ENCODE results near the gene METTL27. TPM values are rescaled to one million over a fixed set of nuclear protein-coding genes. Genes with fewer than 3 reads are reported as not detected.
"Not testable (repeated sequence)": the region's sequence is repeated elsewhere in the genome, so short reads cannot be mapped to it uniquely, and the experiment has no call there.

Gene METTL27
- total RNA-seq (2014; rRNA removed; shearing (Covaris generic); ENCODE audit: low replicate concordance): 60.4 and 71.8 TPM in 2 replicates

- in situ Hi-C loops (cut with HindIII; ENCODE audit: low pct_unique_long_range_greater_than_20kb, low sequenced_read_pairs): no loop called here
- peak; percentile 93 for DNase-seq (ENCODE audit: low read depth)
Measured at GRCh38 chr7:73842067-73842976, at the start of gene METTL27. TSS of gene METTL27 (minus strand) at chr7:73842516. CDS start at chr7:73842140, 376 bp downstream.

GRCh38 chr7:73891178-73891885 lies 49.0 kb upstream of the METTL27 start:
- in situ Hi-C loops (cut with HindIII; ENCODE audit: low pct_unique_long_range_greater_than_20kb, low sequenced_read_pairs): no loop called here
- no peak for DNase-seq (ENCODE audit: low read depth)

- in situ Hi-C loops (cut with HindIII; ENCODE audit: low pct_unique_long_range_greater_than_20kb, low sequenced_read_pairs): no loop called here
Measured at GRCh38 chr7:73890555-73891147, 48.3 kb upstream of the METTL27 start.

GRCh38 chr7:73888959-73889358 lies 46.6 kb upstream of the METTL27 start:
- DNase-seq (ENCODE audit: low read depth): peak; percentile 10
- in situ Hi-C loops (cut with HindIII; ENCODE audit: low pct_unique_long_range_greater_than_20kb, low sequenced_read_pairs): no loop called here

More at GRCh38 chr7:73890555-73891147, 48.3 kb upstream of the METTL27 start:
- no peak for DNase-seq (ENCODE audit: low read depth)

GRCh38 chr7:73887762-73888161 lies 45.4 kb upstream of the METTL27 start:
- in situ Hi-C loops (cut with HindIII; ENCODE audit: low pct_unique_long_range_greater_than_20kb, low sequenced_read_pairs): no loop called here
- DNase-seq (ENCODE audit: low read depth): no peak

GRCh38 chr7:73885975-73886798 lies 43.9 kb upstream of the METTL27 start:
- in situ Hi-C loops (cut with HindIII; ENCODE audit: low pct_unique_long_range_greater_than_20kb, low sequenced_read_pairs): no loop called here
- DNase-seq (ENCODE audit: low read depth): no peak

GRCh38 chr7:73885433-73885974 lies 43.2 kb upstream of the METTL27 start:
- DNase-seq (ENCODE audit: low read depth): no peak
- in situ Hi-C loops (cut with HindIII; ENCODE audit: low pct_unique_long_range_greater_than_20kb, low sequenced_read_pairs): no loop called here

- DNase-seq (ENCODE audit: low read depth); in situ Hi-C loops (cut with HindIII; ENCODE audit: low pct_unique_long_range_greater_than_20kb, low sequenced_read_pairs): not testable (repeated sequence)
Measured at GRCh38 chr7:73884867-73885422, 42.6 kb upstream of the METTL27 start.

- DNase-seq (ENCODE audit: low read depth): no peak
Measured at GRCh38 chr7:73882047-73882402, 39.7 kb upstream of the METTL27 start.

GRCh38 chr7:73881352-73882046 lies 39.2 kb upstream of the METTL27 start:
- DNase-seq (ENCODE audit: low read depth): no peak
- in situ Hi-C loops (cut with HindIII; ENCODE audit: low pct_unique_long_range_greater_than_20kb, low sequenced_read_pairs): no loop called here

More at GRCh38 chr7:73882047-73882402, 39.7 kb upstream of the METTL27 start:
- in situ Hi-C loops (cut with HindIII; ENCODE audit: low pct_unique_long_range_greater_than_20kb, low sequenced_read_pairs): no loop called here

- in situ Hi-C loops (cut with HindIII; ENCODE audit: low pct_unique_long_range_greater_than_20kb, low sequenced_read_pairs): no loop called here
- DNase-seq (ENCODE audit: low read depth): no peak
Measured at GRCh38 chr7:73880755-73881328, 38.5 kb upstream of the METTL27 start.

- peak; percentile 43 for DNase-seq (ENCODE audit: low read depth)
- in situ Hi-C loops (cut with HindIII; ENCODE audit: low pct_unique_long_range_greater_than_20kb, low sequenced_read_pairs): no loop called here
Measured at GRCh38 chr7:73879977-73880681, 37.8 kb upstream of the METTL27 start.

GRCh38 chr7:73876973-73877372 lies 34.7 kb upstream of the METTL27 start:
- no peak for DNase-seq (ENCODE audit: low read depth)
- in situ Hi-C loops (cut with HindIII; ENCODE audit: low pct_unique_long_range_greater_than_20kb, low sequenced_read_pairs): no loop called here

- no peak for DNase-seq (ENCODE audit: low read depth)
- in situ Hi-C loops (cut with HindIII; ENCODE audit: low pct_unique_long_range_greater_than_20kb, low sequenced_read_pairs): no loop called here
Measured at GRCh38 chr7:73876361-73876760, 34.0 kb upstream of the METTL27 start.

- no peak for DNase-seq (ENCODE audit: low read depth)
- in situ Hi-C loops (cut with HindIII; ENCODE audit: low pct_unique_long_range_greater_than_20kb, low sequenced_read_pairs): no loop called here
Measured at GRCh38 chr7:73872056-73872908, 30.0 kb upstream of the METTL27 start.

Data from Caki2 (cell line).